HepG2 (cell line): ENCODE data around the gene FBXO8. TPM values are rescaled to one million over a fixed set of nuclear protein-coding genes. Genes with fewer than 3 reads are reported as not detected.

Experiments
- ATRX ChIP-seq: sonication (generic); formaldehyde crosslinking; IDR thresholded peaks from 2 replicates; pipeline ENCODE4 v1.4.0; 2020; ENCODE audit warnings: missing genetic modification reagents, borderline replicate concordance
- CREM ChIP-seq, 2 experiments: sonication (generic) in 1 of 2; formaldehyde crosslinking in 1 of 2; IDR thresholded peaks; 2 replicates each; pipeline versions ENCODE4 v1.4.0 to v1.6.1; 2016 to 2020; ENCODE audit warnings: antibody characterized with exemption in 1 of 2, mild to moderate bottlenecking in 1 of 2, missing genetic modification reagents in 1 of 2
- GABPB1 ChIP-seq: IDR thresholded peaks from 2 replicates; pipeline ENCODE4 v1.6.1; 2016; ENCODE audit warnings: mild to moderate bottlenecking, missing genetic modification reagents, moderate library complexity, missing compliant biosample characterization
- HNRNPL ChIP-seq: fragments of 200-400 bp; formaldehyde crosslinking; IDR thresholded peaks from 2 replicates; pipeline ENCODE4 v1.6.1; 2017; ENCODE audit warnings: mild to moderate bottlenecking, low read depth, low read length
- HOXA9 ChIP-seq: sonication (generic); formaldehyde crosslinking; IDR thresholded peaks from 2 replicates; pipeline ENCODE4 v1.8.1; 2022; ENCODE audit warnings: missing genetic modification reagents, mild to moderate bottlenecking, moderate library complexity, borderline replicate concordance
- JUND ChIP-seq: sonication (generic); formaldehyde crosslinking; IDR thresholded peaks from 2 replicates; pipeline ENCODE4 v1.8.0; 2022; ENCODE audit warnings: mild to moderate bottlenecking, missing genetic modification reagents
- KDM4B ChIP-seq: sonication (generic); formaldehyde crosslinking; IDR thresholded peaks from 2 replicates; pipeline ENCODE4 v1.4.0; 2020; ENCODE audit warnings: missing genetic modification reagents
- MYC ChIP-seq: sonication (generic); formaldehyde crosslinking; IDR thresholded peaks from 2 replicates; pipeline ENCODE4 v1.9.0; 2021; ENCODE audit warnings: missing genetic modification reagents, borderline replicate concordance
- ZBTB3 ChIP-seq: sonication (generic); formaldehyde crosslinking; IDR thresholded peaks from 2 replicates; pipeline ENCODE4 v1.4.0; 2020; ENCODE audit warnings: low read depth, mild to moderate bottlenecking, moderate library complexity, missing genetic modification reagents, borderline replicate concordance
- ZNF30 ChIP-seq: sonication (generic); formaldehyde crosslinking; IDR thresholded peaks from 2 replicates; pipeline ENCODE4 v1.5.0; 2020; ENCODE audit warnings: mild to moderate bottlenecking, missing genetic modification reagents
- ZNF343 ChIP-seq: sonication (generic); formaldehyde crosslinking; IDR thresholded peaks from 2 replicates; pipeline ENCODE4 v1.4.0; 2020; ENCODE audit warnings: mild to moderate bottlenecking, missing genetic modification reagents
- ZNF367 ChIP-seq: sonication (generic); formaldehyde crosslinking; IDR thresholded peaks from 2 replicates; pipeline ENCODE4 v1.4.0; 2020; ENCODE audit warnings: missing genetic modification reagents, borderline replicate concordance
- ZNF670 ChIP-seq: sonication (generic); formaldehyde crosslinking; IDR thresholded peaks from 2 replicates; pipeline ENCODE4 v1.8.0; 2022; ENCODE audit warnings: mild to moderate bottlenecking, missing genetic modification reagents, borderline replicate concordance
- ZNF703 ChIP-seq: sonication (generic); formaldehyde crosslinking; IDR thresholded peaks from 2 replicates; pipeline ENCODE4 v1.5.1; 2020; ENCODE audit warnings: missing genetic modification reagents, mild to moderate bottlenecking, moderate library complexity, borderline replicate concordance
- polyA plus RNA-seq, 8 experiments: library from polyadenylated mRNA; depleted of rRNA in 3 of 8; stranded (reverse) in 7 of 8; unstranded in 1 of 8; fragments of >200 nt; fragmentation: Illumina TruSeq in 4 of 8; extraction: Trizol in 4 of 8; gene quantifications; 2 replicates each; pipeline versions ENCODE4 v1.2.1 to v1.2.3, GENCODE V29; 2011 to 2016; ENCODE audit warnings: low read depth in 4 of 8, missing spikeins in 1 of 8, mixed read lengths in 1 of 8; ENCODE audit not compliant: insufficient read depth in 1 of 8
- total RNA-seq, 5 experiments: library from RNA; depleted of rRNA; stranded (reverse); fragments of >200 nt; fragmentation: Illumina TruSeq; extraction: Trizol; gene quantifications; 2 replicates each; pipeline ENCODE4 v1.2.3, GENCODE V29; 2016; ENCODE audit warnings: low read depth in 1 of 5
- TF ChIP-seq, protein P1 (sequence below): sonication (generic); formaldehyde crosslinking; IDR thresholded peaks from 2 replicates; pipeline ENCODE4 v1.5.1; 2020; ENCODE audit warnings: mild to moderate bottlenecking, missing genetic modification reagents
- TF ChIP-seq, protein P2 (sequence below): sonication (generic); formaldehyde crosslinking; IDR thresholded peaks from 2 replicates; pipeline ENCODE4 v1.4.0; 2020; ENCODE audit warnings: missing genetic modification reagents
- TF ChIP-seq, protein P3 (sequence below): sonication (generic); formaldehyde crosslinking; IDR thresholded peaks from 2 replicates; pipeline ENCODE4 v1.5.0; 2020; ENCODE audit warnings: missing genetic modification reagents
- TF ChIP-seq, protein P4 (sequence below): sonication (generic); formaldehyde crosslinking; IDR thresholded peaks from 2 replicates; pipeline ENCODE4 v1.5.1; 2020; ENCODE audit warnings: missing genetic modification reagents, mild to moderate bottlenecking, borderline replicate concordance

FBXO8 gene
- total and polyA plus RNA-seq, 2 of the 13 experiments (the other 11 are each of a cell fraction or from before 2014, with no cell fraction given): 11.7 to 15.2 TPM

- TF ChIP-seq, protein P1, sequence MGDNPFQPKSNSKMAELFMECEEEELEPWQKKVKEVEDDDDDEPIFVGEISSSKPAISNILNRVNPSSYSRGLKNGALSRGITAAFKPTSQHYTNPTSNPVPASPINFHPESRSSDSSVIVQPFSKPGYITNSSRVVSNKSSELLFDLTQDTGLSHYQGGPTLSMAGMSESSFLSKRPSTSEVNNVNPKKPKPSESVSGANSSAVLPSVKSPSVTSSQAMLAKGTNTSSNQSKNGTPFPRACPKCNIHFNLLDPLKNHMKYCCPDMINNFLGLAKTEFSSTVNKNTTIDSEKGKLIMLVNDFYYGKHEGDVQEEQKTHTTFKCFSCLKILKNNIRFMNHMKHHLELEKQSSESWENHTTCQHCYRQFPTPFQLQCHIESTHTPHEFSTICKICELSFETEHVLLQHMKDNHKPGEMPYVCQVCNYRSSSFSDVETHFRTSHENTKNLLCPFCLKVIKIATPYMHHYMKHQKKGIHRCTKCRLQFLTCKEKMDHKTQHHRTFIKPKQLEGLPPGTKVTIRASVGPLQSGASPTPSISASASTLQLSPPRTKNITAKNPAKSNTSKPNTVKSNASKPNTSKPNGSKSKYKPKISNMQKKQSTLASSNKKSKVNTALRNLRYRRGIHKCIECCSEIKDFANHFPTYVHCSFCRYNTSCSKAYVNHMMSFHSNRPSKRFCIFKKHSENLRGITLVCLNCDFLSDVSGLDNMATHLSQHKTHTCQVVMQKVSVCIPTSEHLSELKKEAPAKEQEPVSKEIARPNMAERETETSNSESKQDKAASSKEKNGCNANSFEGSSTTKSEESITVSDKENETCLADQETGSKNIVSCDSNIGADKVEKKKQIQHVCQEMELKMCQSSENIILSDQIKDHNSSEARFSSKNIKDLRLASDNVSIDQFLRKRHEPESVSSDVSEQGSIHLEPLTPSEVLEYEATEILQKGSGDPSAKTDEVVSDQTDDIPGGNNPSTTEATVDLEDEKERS (CRISPR knock-in tag): no peak; the same call in 1 of the 2 replicates
- TF ChIP-seq HOXA9 (CRISPR knock-in tag) (peak; percentile 47; the same call in 1 of the 2 replicates), MYC (CRISPR knock-in tag) (peak; percentile 80; the same call in 1 of the 2 replicates), ZNF30 (CRISPR knock-in tag) (no peak), GABPB1 (CRISPR knock-in tag) (peak; percentile 96), ZNF670 (CRISPR knock-in tag) (0 out of 2 replicates have a peak, but pooled peaks have one; percentile 8), ZNF343 (0 out of 2 replicates have a peak, but pooled peaks have one; percentile 58), HNRNPL (no peak), ATRX (CRISPR knock-in tag) (no peak), ZBTB3 (CRISPR knock-in tag) (peak; percentile 77), CREM (IDR thresholded peaks at IDR 0.05) (peak; percentile 96), CREM (CRISPR knock-in tag; IDR thresholded peaks at IDR 0.05) (no peak), JUND (CRISPR knock-in tag) (no peak), KDM4B (CRISPR knock-in tag) (no peak), ZNF703 (CRISPR knock-in tag) (no peak), ZNF367 (CRISPR knock-in tag) (no peak)
- TF ChIP-seq, protein P2, sequence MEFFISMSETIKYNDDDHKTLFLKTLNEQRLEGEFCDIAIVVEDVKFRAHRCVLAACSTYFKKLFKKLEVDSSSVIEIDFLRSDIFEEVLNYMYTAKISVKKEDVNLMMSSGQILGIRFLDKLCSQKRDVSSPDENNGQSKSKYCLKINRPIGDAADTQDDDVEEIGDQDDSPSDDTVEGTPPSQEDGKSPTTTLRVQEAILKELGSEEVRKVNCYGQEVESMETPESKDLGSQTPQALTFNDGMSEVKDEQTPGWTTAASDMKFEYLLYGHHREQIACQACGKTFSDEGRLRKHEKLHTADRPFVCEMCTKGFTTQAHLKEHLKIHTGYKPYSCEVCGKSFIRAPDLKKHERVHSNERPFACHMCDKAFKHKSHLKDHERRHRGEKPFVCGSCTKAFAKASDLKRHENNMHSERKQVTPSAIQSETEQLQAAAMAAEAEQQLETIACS (CRISPR knock-in tag): peak; percentile 31; the same call in 1 of the 2 replicates
- TF ChIP-seq, protein P3, sequence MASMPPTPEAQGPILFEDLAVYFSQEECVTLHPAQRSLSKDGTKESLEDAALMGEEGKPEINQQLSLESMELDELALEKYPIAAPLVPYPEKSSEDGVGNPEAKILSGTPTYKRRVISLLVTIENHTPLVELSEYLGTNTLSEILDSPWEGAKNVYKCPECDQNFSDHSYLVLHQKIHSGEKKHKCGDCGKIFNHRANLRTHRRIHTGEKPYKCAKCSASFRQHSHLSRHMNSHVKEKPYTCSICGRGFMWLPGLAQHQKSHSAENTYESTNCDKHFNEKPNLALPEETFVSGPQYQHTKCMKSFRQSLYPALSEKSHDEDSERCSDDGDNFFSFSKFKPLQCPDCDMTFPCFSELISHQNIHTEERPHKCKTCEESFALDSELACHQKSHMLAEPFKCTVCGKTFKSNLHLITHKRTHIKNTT (CRISPR knock-in tag): 0 out of 2 replicates have a peak, but pooled peaks have one; percentile 21
- TF ChIP-seq, protein P4, sequence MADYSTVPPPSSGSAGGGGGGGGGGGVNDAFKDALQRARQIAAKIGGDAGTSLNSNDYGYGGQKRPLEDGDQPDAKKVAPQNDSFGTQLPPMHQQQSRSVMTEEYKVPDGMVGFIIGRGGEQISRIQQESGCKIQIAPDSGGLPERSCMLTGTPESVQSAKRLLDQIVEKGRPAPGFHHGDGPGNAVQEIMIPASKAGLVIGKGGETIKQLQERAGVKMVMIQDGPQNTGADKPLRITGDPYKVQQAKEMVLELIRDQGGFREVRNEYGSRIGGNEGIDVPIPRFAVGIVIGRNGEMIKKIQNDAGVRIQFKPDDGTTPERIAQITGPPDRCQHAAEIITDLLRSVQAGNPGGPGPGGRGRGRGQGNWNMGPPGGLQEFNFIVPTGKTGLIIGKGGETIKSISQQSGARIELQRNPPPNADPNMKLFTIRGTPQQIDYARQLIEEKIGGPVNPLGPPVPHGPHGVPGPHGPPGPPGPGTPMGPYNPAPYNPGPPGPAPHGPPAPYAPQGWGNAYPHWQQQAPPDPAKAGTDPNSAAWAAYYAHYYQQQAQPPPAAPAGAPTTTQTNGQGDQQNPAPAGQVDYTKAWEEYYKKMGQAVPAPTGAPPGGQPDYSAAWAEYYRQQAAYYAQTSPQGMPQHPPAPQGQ (CRISPR knock-in tag): no peak
These were observed at the start of gene FBXO8, which contains the start of gene CEP44 (continued) for GRCh38 chr4:174283507-174284471.
